Stimulated activated CD4-positive, alpha-beta T cell treated with anti-CD3 and anti-CD28 coated beads, Interleukin-12 subunit alpha, Interleukin-12 subunit beta, amount 100 ng/mL, for 4 hours (primary cell): Measurements from ENCODE around the gene SH2D1A.
"Not testable (repeated sequence)": the region's sequence is repeated elsewhere in the genome, so short reads cannot be mapped to it uniquely, and the experiment has no call there.

Experiments used
- DNase-seq: peaks from one replicate; pipeline ENCODE4 v3.0.0-alpha.2; 2020

Gene SH2D1A

DNA sequence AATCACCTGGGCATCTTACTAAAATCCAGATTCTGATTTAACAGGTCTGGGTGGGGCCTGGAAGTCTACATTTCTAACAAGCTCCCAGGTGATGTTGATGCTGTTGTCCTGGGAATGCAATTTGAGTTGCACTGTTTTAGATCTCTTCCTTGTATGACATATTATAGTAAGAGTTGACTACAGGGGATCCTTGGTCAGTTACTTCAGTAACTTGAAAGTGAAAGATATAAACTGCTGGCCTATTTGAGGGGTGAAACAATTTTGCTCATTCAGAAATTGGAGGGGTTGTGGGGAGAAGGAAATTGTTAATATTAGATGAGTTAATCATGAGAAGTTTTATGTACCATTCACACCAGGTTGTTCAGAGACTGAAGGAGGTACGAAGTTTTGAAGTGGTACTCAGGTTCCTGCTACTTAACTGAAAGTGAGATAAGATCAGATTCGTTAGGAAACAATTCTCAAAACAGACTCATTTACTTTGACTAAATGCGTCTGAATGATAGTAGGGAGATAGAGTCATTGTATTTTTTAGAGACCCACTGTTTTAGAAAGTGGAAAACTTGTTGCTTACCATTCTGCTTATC is 12.5 kb downstream of the SH2D1A start:
- DNase-seq, result no peak

DNA sequence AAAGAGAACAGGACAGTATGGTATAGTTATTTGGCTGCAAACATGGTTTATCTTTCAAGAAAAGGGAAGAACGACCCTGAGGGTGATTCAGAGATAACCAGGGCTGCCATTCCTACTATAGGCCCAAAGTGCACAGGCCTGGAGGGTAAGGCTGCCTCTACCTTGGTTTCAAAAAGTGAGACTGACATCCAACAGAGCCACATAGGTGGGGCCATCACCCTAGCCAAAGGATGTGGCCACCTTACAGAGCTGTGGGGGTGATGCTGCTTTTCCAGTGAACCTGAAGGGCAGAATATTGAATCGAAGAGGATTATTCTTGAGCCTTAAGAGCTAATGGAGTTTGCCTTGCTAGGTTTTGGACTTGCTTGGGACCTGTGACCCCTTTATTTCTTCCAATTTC is 15.7 kb downstream of the SH2D1A start:
- DNase-seq, result no peak

DNA sequence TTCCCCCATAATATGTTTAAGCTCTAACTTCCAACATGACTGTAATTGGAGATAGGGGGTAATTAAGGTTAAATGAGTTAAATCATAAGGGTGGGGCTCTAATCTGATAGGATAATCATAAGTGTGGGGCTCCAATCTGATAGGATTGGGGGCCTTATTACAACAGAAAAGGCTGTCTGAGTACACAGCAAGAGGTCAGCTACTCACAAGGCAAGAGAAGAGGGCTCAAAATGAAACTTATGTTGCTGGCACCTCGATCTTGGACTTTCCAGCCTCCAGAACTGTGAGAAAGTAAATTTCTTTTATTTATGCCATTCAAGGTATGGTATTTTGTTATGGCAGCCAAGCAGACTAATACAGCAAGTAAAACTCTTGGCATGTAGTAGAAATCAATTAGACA is 16.4 kb downstream of the SH2D1A start:
- no peak for DNase-seq

DNA sequence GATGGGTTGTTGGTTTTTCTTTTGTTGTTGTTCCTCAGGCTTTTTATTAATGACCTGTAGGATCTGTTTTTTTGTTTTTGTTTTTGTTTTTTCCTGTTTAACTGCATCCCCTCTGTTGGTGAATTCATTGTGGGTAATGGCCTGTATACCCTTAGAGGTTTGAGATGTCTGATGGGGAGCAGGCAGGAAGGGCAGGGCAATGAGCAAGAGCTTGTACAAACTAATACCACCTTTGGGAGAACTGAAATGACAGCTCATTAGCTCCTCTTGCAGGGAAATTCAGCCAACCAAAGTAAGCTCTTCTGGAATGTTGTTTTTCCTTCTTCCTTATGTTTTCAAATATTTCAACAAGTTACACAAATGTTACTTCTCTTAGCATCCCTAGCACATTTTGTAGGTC is 23.4 kb downstream of the SH2D1A start:
- DNase-seq, result no peak

DNA sequence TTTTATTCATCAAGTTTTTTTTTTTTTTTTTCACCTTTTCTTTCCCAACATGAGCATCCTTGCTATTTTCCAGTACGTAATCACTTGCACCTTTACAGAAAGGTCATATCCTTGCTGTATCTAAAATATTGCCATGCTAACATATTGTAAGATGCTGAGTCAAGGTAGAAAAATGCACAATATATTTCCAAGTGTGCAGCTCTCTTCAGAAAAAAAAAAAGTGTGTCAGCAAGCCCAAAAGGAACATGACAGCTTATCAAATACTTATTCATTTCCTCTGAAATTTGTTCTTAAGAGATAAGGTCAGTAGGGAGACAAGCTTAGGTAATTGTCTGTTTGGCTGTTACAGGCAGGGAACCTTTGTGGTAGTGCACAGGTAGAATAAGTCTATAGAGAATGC is 27.0 kb downstream of the SH2D1A start:
- no peak for DNase-seq

DNA sequence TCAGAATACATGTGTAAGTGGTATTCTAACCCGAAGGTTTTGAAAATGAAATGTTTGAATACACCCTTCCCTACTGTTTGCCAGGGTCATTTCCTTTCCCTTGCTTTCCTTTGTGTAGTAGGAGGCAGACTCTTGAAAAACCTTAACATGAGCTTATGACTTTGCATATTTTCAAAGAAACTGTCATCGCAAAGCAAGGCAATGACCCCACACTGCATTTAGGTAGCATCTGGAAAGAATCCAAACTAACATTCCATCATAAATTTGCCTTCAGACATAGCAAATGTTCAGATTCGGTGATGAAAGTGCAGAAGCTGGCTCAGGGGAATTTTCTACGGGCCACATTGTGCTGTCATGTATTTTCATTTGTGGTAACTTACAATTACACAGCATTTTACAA is 32.3 kb downstream of the SH2D1A start:
- DNase-seq, result no peak

DNA sequence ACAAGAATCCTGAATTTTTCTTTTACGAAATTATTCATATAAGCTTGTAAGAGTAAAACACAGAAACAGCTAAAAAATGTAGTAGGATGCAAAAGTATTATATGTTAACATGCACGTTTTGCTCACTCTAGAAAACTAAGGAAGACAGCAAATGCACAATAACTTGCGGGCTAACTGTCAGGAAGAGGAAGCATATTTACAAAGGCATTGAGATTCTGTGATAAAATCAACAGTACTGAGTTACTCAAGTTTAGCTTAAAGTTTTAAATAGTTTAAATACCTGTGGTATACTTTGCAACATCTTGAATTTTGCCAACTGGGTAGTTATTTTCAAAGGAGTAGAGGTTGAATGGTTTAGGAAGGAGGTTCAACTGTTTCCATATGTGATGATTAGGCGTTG is 37.0 kb downstream of the SH2D1A start:
- no peak for DNase-seq

DNA sequence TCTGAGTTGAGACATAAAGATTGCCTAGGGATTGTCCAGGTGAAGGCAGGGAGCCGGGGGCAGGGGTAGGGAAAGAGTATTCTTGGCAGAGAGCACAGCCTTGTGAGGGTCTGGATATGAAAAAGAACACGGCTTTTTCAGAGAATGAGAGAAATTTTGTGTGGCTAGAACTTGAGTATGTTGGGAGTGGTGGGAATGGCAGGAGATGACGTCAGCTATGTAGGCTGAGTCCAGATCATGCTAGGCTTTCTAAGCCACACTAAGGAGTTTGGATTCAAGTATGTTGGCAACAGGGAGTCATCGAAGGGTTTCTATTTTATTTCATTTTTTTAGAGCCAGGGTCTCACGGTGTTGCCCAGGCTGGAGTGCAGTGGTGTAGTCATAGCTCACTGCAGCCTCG is 40.0 kb downstream of the SH2D1A start:
- no peak for DNase-seq

DNA sequence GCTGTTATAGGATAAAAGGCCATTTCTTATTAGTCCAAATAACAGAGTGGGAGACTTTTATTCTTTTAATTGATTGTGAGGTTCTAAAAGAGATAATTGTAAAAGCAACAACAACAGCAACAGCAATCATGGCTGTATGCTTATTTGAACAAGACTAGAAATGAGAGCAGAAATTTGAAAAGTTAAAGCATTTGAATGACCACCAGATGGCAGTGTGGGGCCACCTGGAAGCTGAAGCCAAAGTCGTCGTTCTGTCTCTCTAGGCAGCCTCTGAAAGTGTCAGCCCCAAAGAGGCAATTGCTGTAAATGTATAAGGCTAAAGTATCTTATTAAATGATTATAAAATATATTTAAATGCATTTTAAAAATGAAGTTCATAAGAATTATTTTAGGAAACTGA is 42.2 kb downstream of the SH2D1A start:
- peak; percentile 37 for DNase-seq

DNA sequence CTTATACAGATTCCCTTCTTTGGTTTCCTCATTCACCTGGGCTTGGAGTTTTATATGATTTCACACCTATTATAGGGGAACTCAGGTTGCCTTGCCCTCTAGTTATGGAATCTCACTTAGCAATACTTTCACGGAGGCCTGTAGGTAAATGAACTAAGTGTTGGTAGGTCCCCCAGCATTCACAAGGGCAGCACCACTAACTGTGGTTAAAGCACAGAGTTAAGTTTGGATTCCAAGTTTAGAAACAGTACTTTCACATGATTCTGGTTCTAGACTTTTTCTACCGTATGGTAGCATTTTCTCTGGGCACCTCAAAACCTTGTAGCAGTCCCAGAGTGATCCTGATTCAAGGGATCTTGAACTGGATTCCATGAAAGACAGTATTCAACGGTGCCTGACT is 46.4 kb downstream of the SH2D1A start:
- DNase-seq, result no peak

DNA sequence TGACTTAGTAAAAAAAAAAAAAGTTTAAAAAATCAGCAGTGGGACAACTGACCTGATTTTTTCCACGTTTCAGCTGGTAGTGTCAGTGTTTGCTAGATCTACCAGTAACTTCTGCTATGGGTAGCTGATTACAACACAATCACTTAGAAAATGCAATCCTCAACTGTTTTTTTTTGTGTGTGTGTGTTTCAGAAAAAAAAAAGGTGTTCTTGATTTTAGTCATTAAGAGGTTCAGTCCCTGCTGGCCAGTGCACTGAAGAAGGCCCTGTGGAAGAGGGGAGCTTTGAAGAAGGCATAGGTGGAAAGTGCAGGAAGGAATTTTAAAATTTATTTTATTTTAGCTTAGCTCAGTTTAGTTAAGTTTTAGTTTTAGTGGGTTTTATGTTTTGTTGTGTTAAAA is 46.9 kb downstream of the SH2D1A start:
- no peak for DNase-seq

DNA sequence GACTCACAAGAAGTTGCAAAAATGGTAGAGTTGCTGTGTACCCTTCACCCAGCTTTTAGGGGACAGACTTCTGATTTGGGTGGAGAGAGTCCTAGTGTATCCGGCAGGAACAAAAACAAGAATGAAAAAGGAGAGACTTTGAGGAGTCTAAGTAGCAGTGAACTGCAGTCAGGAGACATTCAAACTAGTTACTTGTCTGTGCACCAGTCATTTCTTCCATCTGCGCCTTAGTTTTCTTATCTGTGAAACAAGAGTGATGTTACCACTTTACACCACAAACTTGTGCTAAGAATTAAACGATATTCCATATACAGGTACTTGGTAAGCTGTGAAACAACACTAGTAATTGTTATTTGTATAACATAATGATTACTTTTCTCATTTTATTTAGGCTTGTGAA is 47.3 kb downstream of the SH2D1A start:
- DNase-seq, result no peak

DNA sequence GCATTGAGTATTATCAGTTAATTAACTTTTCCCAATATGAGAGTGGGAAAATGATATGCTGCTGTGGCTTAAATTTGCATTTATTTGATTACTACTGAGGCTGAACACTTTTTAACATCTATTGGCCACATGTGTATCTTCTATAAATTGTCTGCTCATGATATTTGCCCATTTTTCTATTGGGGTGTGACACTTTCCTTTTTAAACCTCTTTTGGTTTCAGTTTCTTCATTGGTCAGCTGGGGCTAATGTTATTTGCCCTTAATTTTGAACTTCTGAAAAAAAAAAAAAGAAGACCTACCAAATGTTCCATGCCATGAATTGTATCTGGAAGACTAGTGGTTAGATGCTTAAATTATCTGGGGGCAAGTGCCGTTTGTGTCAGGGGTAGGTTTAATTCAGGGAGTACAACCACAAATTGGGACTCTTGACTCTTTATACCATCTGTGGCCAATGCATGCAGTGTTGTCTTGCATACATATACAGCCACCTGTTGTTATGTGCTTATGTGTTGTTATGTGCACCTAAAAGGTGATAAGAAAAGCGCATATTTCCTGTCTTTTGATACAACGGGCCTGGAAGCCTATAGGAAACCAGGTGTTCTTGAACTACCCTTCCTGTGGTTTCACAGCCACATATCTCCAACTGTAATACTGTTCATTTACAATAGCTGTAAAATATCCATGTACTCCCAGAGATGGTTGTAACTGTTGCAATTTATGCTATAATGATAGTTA is 49.0 kb downstream of the SH2D1A start:
- no peak for DNase-seq

DNA sequence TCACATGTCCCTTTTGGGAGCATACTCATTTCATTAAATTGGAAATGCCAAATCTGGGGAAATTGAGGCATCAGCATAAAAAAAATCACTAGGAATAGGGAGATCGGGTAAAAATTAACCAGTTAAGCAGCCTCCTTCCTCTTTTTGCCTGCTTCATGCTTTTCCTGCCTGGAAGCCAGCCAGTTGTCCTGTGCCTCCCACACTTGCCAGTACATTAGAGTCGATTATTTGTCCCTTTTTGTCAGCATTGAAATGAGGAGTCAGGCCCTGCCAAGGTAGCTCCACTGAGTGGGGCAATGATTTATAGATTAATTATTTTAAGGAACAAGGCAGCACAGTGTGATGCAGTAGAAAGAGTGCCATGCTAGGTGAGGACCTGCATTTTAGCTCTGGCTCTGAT is 55.3 kb downstream of the SH2D1A start:
- no peak for DNase-seq

DNA sequence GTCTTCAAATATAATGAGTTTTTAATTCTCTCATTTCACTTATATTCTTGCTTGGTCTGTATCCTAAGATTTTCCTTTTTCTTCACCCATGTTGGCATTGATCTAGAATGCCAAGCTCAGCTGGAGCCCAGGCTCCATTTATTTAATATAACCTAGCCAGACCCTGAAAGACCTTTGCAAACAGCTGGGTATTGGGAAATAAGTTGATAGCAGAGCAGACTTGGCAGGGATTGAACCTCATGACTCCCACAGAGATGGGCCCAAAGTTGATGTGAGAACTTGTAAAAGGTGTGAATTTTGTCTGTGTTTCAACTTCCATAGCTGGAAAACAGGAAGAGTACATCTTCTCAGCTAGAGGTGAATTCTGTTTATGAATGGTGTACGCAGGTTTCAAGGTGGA is 59.5 kb downstream of the SH2D1A start:
- DNase-seq, result no peak

DNA sequence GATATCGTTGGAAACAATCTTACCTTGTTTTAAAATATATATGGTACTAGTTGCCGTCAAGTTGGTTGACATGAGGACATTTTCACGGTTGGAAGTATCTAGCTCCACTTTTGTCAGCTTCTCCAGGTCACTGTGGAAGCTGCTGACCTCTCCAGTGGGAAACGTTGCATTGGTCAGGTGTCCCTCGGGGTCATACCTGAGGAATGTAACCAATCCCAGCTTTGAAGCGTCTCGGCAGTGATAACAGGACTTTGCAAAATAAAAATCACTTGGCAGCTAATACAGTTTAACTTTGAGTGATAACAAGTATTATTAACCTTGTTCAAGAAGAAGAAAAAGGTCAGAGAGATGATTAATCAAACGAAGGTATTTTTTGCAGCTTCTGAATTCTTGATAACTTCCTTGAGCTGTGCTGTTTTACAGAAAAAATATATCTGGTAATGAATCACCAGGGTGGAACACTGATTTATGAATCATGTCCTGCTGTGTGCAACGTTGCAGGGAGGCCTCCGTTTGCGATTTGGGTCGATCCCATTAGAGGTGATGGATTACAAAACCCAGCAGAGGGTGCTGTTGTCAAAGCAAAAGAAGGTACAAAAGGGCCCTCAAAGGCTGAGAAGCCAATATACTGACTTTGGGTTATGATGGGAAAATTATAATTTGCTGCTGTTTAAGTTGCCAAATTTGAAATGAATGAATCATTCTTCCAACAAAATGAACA is 60.1 kb downstream of the SH2D1A start:
- peak; percentile 42 for DNase-seq

DNA sequence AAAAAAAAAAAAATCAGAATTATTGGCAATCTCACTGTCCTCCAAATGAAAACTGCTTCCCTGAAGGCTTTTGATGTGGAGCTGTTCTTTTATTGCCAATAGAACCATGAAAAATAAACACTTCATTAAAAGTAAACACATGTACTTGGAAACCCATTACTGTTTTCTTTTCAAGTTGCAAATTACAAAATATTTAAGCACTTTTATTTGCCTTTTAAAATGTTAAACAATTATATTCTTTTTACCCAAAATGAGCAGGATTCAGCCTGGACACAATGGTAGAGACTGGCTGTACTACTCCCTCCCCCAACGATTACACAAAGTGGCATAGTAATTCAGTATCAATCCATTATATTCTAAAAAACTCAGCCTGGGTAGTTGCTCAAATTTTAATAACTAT is 60.9 kb downstream of the SH2D1A start:
- no peak for DNase-seq

DNA sequence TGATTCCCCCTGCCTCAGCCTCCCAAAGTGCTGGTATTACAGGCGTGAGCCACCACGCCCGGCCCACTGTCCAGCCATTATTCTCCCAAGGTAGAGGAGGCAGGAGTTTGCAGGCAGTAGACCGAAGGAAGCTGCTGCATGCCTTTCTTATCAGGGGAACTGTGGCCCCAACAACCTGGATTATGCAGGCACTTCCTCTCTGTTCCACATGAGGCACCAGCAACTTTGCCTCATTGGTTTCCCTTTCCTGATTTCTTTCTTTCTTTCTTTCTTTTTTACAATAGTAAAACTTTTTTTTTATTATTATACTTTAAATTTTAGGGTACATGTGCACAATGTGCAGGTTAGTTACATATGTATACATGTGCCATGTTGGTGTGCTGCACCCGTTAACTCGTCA is 62.0 kb downstream of the SH2D1A start:
- DNase-seq, result not testable (repeated sequence)

DNA sequence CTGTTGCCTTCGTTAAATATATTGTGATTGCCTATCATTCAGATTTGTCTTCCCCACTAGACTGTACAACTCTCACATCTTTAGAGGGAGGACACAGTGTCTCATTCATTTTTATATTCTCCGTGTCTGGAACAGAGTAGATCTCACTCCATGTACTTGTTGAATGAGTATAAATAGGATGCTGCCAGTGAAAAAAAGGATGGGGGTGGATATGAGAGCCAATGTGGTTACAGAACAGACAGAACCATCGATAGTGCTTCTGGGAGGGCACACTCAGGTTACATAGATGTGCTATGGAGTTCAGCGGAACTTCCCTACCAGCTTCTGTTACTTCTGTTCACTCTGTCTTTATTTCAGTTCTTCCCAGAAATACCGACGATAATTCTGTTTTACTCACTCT is 66.9 kb downstream of the SH2D1A start:
- DNase-seq, result no peak

DNA sequence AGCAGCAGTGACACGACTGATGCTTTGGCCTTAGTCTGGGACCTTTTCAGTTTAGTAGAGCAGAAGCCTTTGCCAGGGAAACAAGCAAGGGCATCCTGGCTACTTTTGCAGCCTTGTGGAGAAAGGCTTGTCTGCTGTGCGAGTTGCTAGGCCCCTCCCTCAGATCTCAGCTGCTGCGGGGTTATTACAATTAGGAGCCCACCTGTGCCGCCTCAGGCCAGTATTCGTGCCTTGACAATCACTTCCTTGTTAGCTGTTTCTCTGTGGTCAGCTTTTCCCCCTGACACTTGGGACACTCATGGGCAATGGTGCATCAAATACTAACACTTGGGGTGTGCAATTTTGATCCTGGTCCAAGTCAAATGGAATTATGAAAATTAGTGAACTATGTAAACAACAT is 67.9 kb downstream of the SH2D1A start:
- no peak for DNase-seq

DNA sequence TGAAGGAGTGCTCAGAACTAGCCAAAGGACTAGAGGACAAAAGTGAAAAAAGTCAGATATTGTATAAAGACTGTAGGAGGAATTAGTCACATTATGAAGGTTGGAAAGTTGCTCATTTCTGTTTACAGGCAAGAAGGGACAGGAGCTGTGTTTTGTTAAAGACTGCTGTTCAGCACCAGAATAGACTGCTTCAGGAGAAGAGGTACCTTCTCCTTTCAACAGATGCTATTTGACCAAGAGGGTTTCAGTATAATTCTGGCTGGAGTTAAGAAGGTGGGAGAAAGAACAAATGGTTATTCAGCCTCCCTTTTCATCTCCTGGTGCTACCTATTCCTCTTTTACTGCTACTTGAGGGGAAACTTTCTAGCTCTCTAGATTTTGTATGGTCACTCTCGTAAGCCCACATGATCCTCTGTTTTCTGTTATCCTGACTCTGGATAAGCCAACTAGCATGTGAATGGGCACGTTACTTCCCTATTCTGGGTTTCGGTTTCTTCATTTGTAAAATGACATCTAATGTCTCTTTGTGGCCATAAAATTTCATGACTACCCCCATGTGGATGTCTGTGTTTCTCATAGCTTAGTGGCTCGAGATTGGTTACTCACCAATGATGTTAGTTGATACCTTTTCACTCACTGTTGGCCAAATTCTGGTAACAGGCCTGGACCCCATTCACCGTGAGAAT is 68.9 kb downstream of the SH2D1A start:
- DNase-seq, result no peak

DNA sequence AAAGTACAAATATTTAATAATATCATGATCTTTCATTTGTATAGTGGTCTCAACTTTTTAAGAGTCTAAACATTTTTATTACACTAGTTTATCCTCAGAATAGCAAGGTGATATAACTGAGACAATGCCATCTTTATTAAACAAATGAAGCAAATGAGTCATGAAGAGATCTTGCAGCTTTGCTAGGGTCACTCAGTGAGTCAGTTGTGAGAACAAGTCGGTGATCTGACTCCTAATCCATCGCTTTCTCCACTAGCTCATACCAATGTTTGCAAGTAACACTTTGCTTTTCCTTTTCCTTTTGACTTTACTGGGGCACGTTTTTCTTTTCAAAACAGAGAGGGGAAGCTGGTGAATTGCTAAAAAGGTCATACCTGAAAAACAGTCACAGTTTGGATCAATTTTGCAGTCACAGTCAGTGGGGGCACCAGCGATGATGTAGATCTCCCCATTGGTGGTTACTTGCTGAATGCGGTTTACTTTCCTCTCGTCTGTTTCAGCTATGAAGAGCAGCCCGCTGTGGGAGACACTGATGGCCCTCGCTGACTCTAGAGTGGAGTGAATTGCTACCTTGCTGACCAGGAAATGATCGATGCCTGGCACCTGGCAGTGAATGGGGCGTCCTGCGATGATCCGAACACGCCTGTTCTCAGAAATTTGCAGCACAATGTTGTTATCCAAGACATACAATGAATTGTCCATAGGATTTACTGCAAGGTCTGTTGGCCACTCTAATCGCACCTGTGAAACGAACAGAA is 75.7 kb downstream of the SH2D1A start:
- no peak for DNase-seq
